ENCODE measurements around the gene FAM13C. TPM values are rescaled to one million over a fixed set of nuclear protein-coding genes. Genes with fewer than 3 reads are reported as not detected.

The FAM13C gene
- total and polyA plus RNA-seq, 2 of the 4 experiments (the other 2 are of a cell fraction) = 1.6 to 2.9 TPM

GRCh38 chr10:59362959-59363381 is 621 bp upstream of the FAM13C start:
- BruUV-seq (replicated peaks) = no TSS peak
- peak overlapping the region; percentile 84 for H3K4me3 ChIP-seq (ENCODE audit: insufficient read depth, low read depth, low read length)
- 0 out of 2 replicates have a peak overlapping the region, but pooled peaks have one; percentile 71 for H3K9ac ChIP-seq (ENCODE audit: low read depth, low read length)
- peak overlapping the region; percentile 67 for H2AK9ac ChIP-seq (replicated peaks; ENCODE audit: low read depth, low read length, poor library complexity)
- no peak overlapping the region for H4K5ac ChIP-seq (ENCODE audit: low read depth, low read length)
- H2BK20ac ChIP-seq (ENCODE audit: low read depth, low read length) = no peak overlapping the region; the same call in 1 of the 2 replicates
- H3K4ac ChIP-seq (ENCODE audit: low read depth, low read length) = peak overlapping the region; percentile 67; the same call in 1 of the 2 replicates
- no CpG with 5 or more reads among the region's 11 CpGs for WGBS, 2 experiments (ENCODE audit: extremely low coverage in 2 of 2, insufficient read length in 1 of 2)
- H3K4me2 ChIP-seq (ENCODE audit: low read depth, low read length) = peak overlapping the region; percentile 98
- CTCF ChIA-PET = no interaction called here
- H3K23ac ChIP-seq (ENCODE audit: low read depth, low read length) = peak overlapping the region; percentile 82
- H4K20me1 ChIP-seq (ENCODE audit: insufficient read depth, low read length) = no peaks in the 10 kb centered on the region
- H3K14ac ChIP-seq (replicated peaks; ENCODE audit: low read depth, low read length) = no peak overlapping the region
- H3K36me3 ChIP-seq (ENCODE audit: control insufficient read depth, insufficient read depth, low read length) = no peaks in the 10 kb centered on the region
- H3K18ac ChIP-seq (ENCODE audit: low read depth, low read length) = no peak overlapping the region
- 0 out of 4 replicates have a peak, but pooled peaks cover 0 to 5% of the 10 kb centered on the region in 2 experiments for H3K79me1 ChIP-seq (ENCODE audit: low read depth in 1 of 2, low read length in 2 of 2)
- no peak overlapping the region for H2BK5ac ChIP-seq (ENCODE audit: low read depth, low read length, poor library complexity, severe bottlenecking)
- H2BK15ac ChIP-seq (ENCODE audit: low read depth, low read length) = no peak overlapping the region
- H3K27me3 ChIP-seq (ENCODE audit: control insufficient read depth, insufficient read depth, low read length) = no peaks in the 10 kb centered on the region
- POLR2A ChIA-PET (ENCODE audit: unreplicated experiment) = no interaction called here
- intact Hi-C loops (cut with micrococcal nuclease) (no loop called here), dilution Hi-C loops (cut with HindIII; ENCODE audit: low sequenced_read_pairs, unreplicated experiment) (no loop called here), in situ Hi-C loops (cut with MboI; ENCODE audit: low sequenced_read_pairs) (no loop called here)
- no peaks in the 10 kb centered on the region for H3K9me1 ChIP-seq (ENCODE audit: insufficient read depth, low read length)
- H2BK120ac ChIP-seq (ENCODE audit: low read depth, low read length) = no peak overlapping the region; the same call in 1 of the 2 replicates
- no peak overlapping the region for H3K27ac ChIP-seq (ENCODE audit: insufficient read depth, low read length)
- H3K56ac ChIP-seq (ENCODE audit: extremely low read depth, insufficient read depth, low read length) = no peak overlapping the region
- H3K9me3 ChIP-seq (ENCODE audit: control insufficient read depth, insufficient read depth, low read length) = no peaks in the 10 kb centered on the region
- H3K4me1 ChIP-seq (ENCODE audit: control insufficient read depth, insufficient read depth, low read length) = peaks cover 8% of the 10 kb centered on the region
- H2AFZ ChIP-seq (replicated peaks; ENCODE audit: low read length, poor library complexity) = peak overlapping the region; percentile 73
- peak; percentile 33 for DNase-seq
- peak overlapping the region in 1 of 2 experiments; percentile 60; a peak in 1 of 4 replicates for H4K8ac ChIP-seq (ENCODE audit: low read depth in 2 of 2, low read length in 2 of 2)
- peak; percentile 60 for ATAC-seq (ENCODE audit: low read depth)
- H2AK5ac ChIP-seq (ENCODE audit: low read depth, low read length) = no peak overlapping the region
- H4K91ac ChIP-seq (ENCODE audit: insufficient read depth, low read depth, low read length) = no peak overlapping the region
- TF ChIP-seq FOS (IDR thresholded peaks at IDR 0.05; ENCODE audit: low read depth, low read length) (no peak), CEBPB (IDR thresholded peaks at IDR 0.05; ENCODE audit: low read depth, low read length) (no peak), POLR2A (IDR thresholded peaks at IDR 0.05; ENCODE audit: low read depth, low read length) (no peak), RFX5 (IDR thresholded peaks at IDR 0.05; ENCODE audit: low read depth, low read length) (no peak), USF2 (IDR thresholded peaks at IDR 0.05; ENCODE audit: low read depth, low read length) (no peak), MXI1 (IDR thresholded peaks at IDR 0.05; ENCODE audit: borderline replicate concordance, low read depth, low read length) (no peak), RAD21 (IDR thresholded peaks at IDR 0.05; ENCODE audit: low read length) (no peak), RCOR1 (IDR thresholded peaks at IDR 0.05; ENCODE audit: insufficient replicate concordance, low read length) (no peak), SMC3 (IDR thresholded peaks at IDR 0.05; ENCODE audit: low read depth, low read length) (no peak), BHLHE40 (IDR thresholded peaks at IDR 0.05; ENCODE audit: low read depth, low read length) (no peak), NFE2L2 (IDR thresholded peaks at IDR 0.05; ENCODE audit: low read depth, low read length) (no peak), CHD1 (IDR thresholded peaks at IDR 0.05; ENCODE audit: low read depth, low read length) (no peak), MAFK (IDR thresholded peaks at IDR 0.05; ENCODE audit: low read depth, low read length) (no peak), MAZ (IDR thresholded peaks at IDR 0.05; ENCODE audit: borderline replicate concordance, low read depth, low read length) (no peak)
- TF ChIP-seq, protein P1, sequence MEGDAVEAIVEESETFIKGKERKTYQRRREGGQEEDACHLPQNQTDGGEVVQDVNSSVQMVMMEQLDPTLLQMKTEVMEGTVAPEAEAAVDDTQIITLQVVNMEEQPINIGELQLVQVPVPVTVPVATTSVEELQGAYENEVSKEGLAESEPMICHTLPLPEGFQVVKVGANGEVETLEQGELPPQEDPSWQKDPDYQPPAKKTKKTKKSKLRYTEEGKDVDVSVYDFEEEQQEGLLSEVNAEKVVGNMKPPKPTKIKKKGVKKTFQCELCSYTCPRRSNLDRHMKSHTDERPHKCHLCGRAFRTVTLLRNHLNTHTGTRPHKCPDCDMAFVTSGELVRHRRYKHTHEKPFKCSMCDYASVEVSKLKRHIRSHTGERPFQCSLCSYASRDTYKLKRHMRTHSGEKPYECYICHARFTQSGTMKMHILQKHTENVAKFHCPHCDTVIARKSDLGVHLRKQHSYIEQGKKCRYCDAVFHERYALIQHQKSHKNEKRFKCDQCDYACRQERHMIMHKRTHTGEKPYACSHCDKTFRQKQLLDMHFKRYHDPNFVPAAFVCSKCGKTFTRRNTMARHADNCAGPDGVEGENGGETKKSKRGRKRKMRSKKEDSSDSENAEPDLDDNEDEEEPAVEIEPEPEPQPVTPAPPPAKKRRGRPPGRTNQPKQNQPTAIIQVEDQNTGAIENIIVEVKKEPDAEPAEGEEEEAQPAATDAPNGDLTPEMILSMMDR (conservative IDR thresholded peaks at IDR 0.05; ENCODE audit: low read depth, low read length) = no peak
- TF ChIP-seq, protein P2, sequence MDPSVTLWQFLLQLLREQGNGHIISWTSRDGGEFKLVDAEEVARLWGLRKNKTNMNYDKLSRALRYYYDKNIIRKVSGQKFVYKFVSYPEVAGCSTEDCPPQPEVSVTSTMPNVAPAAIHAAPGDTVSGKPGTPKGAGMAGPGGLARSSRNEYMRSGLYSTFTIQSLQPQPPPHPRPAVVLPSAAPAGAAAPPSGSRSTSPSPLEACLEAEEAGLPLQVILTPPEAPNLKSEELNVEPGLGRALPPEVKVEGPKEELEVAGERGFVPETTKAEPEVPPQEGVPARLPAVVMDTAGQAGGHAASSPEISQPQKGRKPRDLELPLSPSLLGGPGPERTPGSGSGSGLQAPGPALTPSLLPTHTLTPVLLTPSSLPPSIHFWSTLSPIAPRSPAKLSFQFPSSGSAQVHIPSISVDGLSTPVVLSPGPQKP (IDR thresholded peaks at IDR 0.05; ENCODE audit: borderline replicate concordance, low read depth, low read length) = no peak
